Lower leg skin (tissue), 4 donors: ENCODE data around the gene LRBA. TPM values are rescaled to one million over a fixed set of nuclear protein-coding genes. Genes with fewer than 3 reads are reported as not detected.

Source experiments
- DNase-seq, 2 donors: peaks; one replicate each; pipeline ENCODE4 v3.0.0-alpha.2; 2019; ENCODE audit warnings: low spot score in 2 of 2
- H3K4me3 ChIP-seq: fragments of 200-600 bp; sonication (generic); 2 replicates; pipeline ENCODE4 v1.5.1; 2017; ENCODE audit warnings: mild to moderate bottlenecking, low read depth; ENCODE audit not compliant: poor library complexity, severe bottlenecking
- POLR2A ChIP-seq, 2 donors: fragments of 450-650 bp; IDR thresholded peaks; one replicate each; pipeline ENCODE4 v1.6.1; 2016 to 2017; ENCODE audit warnings: antibody characterized with exemption in 2 of 2, mild to moderate bottlenecking in 1 of 2, moderate library complexity in 1 of 2
- WGBS, 2 donors: methylation state at CpG; one replicate each; pipeline ENCODE4 v1.1.5; 2018; 5-methylcytosine and 5-hydroxymethylcytosine counted together
- intact Hi-C: fragments of 100-400 bp; cut with DNase I; formaldehyde crosslinking; loops from one replicate; pipeline ENCODE4 v1.15.0; 2023; ENCODE audit warnings: low total_unique reads
- total RNA-seq, 4 donors: library from RNA; depleted of rRNA; stranded (reverse); fragments of >200 nt; gene quantifications; one replicate each; pipeline ENCODE4 v1.1.0, GENCODE V29; 2016
- TF ChIP-seq, protein P1 (sequence below), 3 donors: fragments of 450-650 bp; IDR thresholded peaks; one replicate each; pipeline ENCODE4 v1.5.1; 2016; ENCODE audit warnings: antibody characterized with exemption in 3 of 3, mild to moderate bottlenecking in 3 of 3, moderate library complexity in 2 of 3

LRBA gene
- total RNA-seq, 4 donors from 2014 or later, result 71.9 to 86.8 (median 75.0) TPM

DNA sequence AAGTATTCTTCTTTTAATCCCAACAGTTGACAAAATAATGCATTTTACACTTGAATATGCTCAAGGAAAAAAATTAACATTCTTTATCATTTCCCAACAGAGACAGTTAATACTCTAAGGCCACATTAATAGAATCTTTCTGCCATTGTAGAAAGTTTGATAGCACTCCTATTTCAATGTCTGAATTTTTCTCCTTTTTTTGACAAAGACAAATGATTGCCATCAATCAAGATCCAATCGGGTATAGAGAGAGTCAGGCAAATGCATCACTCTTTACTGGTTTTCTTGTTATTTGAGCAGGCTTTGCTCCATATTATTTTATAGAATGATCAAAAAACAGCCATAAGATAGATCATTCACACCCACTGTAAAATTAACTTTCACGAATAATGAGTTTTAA lies 387.0 kb downstream of the LRBA start:
- intact Hi-C loops, result no loop called here
- TF ChIP-seq POLR2A (IDR thresholded peaks at IDR 0.05), result no peak
- TF ChIP-seq, protein P1, sequence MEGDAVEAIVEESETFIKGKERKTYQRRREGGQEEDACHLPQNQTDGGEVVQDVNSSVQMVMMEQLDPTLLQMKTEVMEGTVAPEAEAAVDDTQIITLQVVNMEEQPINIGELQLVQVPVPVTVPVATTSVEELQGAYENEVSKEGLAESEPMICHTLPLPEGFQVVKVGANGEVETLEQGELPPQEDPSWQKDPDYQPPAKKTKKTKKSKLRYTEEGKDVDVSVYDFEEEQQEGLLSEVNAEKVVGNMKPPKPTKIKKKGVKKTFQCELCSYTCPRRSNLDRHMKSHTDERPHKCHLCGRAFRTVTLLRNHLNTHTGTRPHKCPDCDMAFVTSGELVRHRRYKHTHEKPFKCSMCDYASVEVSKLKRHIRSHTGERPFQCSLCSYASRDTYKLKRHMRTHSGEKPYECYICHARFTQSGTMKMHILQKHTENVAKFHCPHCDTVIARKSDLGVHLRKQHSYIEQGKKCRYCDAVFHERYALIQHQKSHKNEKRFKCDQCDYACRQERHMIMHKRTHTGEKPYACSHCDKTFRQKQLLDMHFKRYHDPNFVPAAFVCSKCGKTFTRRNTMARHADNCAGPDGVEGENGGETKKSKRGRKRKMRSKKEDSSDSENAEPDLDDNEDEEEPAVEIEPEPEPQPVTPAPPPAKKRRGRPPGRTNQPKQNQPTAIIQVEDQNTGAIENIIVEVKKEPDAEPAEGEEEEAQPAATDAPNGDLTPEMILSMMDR (IDR thresholded peaks at IDR 0.05), result no peak
- no peak overlapping the region for H3K4me3 ChIP-seq
- no peak for DNase-seq
- 88 to 92% methylated on average over 2 of the region's 2 CpGs for WGBS, 2 donors

DNA sequence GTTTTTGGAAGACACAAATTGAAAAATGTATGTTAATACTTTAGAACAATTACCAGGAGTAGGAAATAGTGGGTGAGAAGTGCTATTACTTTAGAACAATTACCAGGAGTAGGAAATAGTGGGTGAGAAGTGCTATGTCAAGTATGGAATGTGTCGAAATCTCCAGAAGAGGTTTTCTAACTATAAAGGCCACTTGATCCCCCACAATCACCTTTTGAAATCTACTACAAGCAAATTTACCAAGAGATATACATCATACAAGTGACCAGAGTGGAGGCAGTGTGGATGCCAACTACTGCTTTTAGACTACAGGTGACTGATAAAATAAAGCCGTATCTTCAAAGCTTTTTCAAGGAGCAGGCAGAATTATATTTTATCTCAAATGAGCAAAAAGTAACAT lies 390.1 kb downstream of the LRBA start:
- intact Hi-C loops, result no loop called here
- WGBS, 2 donors, result 92 to 99% methylated on average over 2 of the region's 2 CpGs
- no peak overlapping the region for H3K4me3 ChIP-seq
- DNase-seq, result no peak
- TF ChIP-seq, protein P1 (IDR thresholded peaks at IDR 0.05), result no peak
- no peak for TF ChIP-seq POLR2A (IDR thresholded peaks at IDR 0.05)

DNA sequence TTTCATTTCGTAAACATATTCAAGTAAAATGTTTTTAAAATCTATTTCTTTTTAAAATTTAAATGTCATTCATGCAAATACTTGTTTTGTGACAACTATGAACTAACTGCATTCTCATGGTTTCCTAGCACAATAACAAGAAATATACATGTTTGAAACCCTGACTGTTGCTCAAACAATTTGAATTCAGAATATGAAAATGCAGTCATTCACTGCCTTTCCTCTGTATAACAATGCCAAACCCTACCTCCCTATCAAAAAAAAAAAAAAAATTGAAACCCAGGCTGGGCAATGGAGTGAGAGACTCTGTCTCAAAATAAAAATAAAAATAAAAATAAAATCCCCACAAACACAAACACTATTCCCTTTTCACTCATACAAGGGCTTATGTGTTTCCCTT lies 391.0 kb downstream of the LRBA start:
- WGBS, 2 donors, result 94 to 98% methylated on average over 1 of the region's 1 CpG
- no peak overlapping the region for H3K4me3 ChIP-seq
- DNase-seq, result no peak
- TF ChIP-seq POLR2A (IDR thresholded peaks at IDR 0.05), result no peak
- TF ChIP-seq, protein P1 (IDR thresholded peaks at IDR 0.05), result no peak
- intact Hi-C loops, result no loop called here

DNA sequence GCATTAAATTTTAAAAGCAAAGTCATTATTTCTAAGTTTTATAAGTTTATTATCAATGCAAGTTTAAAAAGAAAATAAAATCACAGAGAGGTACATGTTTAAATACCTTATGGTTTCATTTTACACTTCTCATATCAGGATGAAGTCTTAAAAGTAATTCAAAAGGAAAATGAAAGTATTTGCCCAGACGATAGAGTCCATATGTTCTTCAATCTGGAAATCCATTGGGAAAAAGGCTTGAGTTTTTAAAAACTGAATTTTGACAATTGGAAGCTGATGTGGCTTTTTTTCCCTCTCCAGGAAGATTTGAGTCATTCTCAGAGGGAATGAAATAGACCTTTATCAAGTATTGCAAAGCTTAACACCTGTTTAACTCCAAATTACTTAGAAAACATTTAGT lies 396.0 kb downstream of the LRBA start:
- no peak for DNase-seq

DNA sequence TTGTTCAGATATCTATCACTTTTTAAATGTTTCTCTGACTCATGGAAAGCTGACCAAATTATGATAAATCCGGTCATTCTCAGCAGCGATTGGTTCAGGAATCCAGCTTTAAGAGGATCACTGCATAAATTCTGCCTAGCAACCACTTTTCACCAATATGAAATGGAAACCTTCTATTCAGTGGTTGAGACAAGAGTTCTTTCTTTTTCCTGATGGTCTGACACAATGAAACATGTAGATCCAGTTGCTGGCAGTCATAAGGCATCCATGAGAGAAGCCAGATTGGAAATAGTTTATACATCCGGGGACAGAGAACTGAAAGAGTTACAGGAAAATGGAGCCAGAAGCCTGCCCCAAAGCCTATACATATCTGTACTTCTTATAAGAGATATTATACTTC lies 406.0 kb downstream of the LRBA start:
- intact Hi-C loops, result no loop called here
- no peak for TF ChIP-seq POLR2A (IDR thresholded peaks at IDR 0.05)
- TF ChIP-seq, protein P1 (IDR thresholded peaks at IDR 0.05), result no peak
- WGBS, 2 donors, result 92 to 98% methylated on average over 3 of the region's 3 CpGs
- no peak for DNase-seq
- H3K4me3 ChIP-seq, result no peak overlapping the region

More for the DNA sequence above, 396.0 kb downstream of the LRBA start:
- TF ChIP-seq POLR2A (IDR thresholded peaks at IDR 0.05), result no peak
- TF ChIP-seq, protein P1 (IDR thresholded peaks at IDR 0.05), result no peak
- intact Hi-C loops, result no loop called here
- H3K4me3 ChIP-seq, result no peak overlapping the region
- WGBS, 2 donors, result 35 to 58% methylated on average over 1 of the region's 1 CpG

DNA sequence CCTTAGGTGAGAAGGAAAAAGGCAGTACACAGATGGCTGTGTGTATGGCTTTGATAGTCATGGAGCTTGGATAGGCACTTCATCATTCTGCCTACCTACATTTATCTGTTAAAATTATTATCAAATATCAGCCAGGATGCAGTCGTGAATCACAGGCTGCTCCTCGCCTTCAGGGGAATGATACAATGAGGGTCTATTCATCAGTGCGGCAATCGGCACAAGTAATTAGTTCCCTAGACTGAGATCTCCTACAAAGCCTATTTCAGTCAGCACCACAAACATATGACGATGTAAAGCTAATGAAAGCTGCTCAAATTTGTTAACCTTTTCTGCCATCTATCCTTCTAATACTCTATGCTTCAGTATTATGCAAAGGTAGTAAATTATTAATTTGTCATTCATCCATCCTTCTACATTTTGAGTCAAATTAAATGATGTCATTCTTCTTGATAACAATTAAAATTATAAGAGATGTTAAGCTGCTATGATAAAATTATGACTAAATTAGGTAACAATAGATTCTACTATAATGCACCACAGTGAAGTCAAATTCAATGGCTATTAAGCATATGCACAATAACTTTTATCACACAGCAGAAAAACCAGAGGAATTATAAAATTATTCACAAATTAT lies 414.2 kb downstream of the LRBA start:
- WGBS, 2 donors, result 81 to 83% methylated on average over 5 of the region's 5 CpGs

More for the DNA sequence above, 414.2 kb downstream of the LRBA start:
- no peak overlapping the region for H3K4me3 ChIP-seq
- intact Hi-C loops, result no loop called here
- no peak for DNase-seq
- TF ChIP-seq, protein P1 (IDR thresholded peaks at IDR 0.05), result no peak
- no peak for TF ChIP-seq POLR2A (IDR thresholded peaks at IDR 0.05)
